Tibial nerve (tissue), 4 donors: ENCODE data around the gene VSTM2L. TPM values are rescaled to one million over a fixed set of nuclear protein-coding genes. Genes with fewer than 3 reads are reported as not detected.

Source experiments
- DNase-seq, 2 donors: peaks; one replicate each; pipeline ENCODE4 v3.0.0-alpha.2; 2019; ENCODE audit warnings: low spot score in 2 of 2
- H3K27ac ChIP-seq, 4 donors: fragments of 200-600 bp; sonication (generic) in 3 of 4; one replicate each; pipeline ENCODE4 v1.5.1; 2017 to 2019; ENCODE audit warnings: mild to moderate bottlenecking in 1 of 4
- H3K27me3 ChIP-seq, 2 donors: fragments of 200-600 bp; sonication (generic) in 1 of 2; one replicate each; pipeline versions ENCODE4 v1.5.1 to v1.6.0; 2017 to 2019
- H3K36me3 ChIP-seq, 3 donors: fragments of 200-600 bp; sonication (generic); one replicate each; pipeline ENCODE4 v1.5.1; 2018 to 2019
- H3K4me1 ChIP-seq, 4 donors: fragments of 200-600 bp; sonication (generic) in 3 of 4; one replicate each; pipeline ENCODE4 v1.5.1; 2017 to 2019
- H3K4me3 ChIP-seq, 4 donors: fragments of 200-600 bp; sonication (generic) in 3 of 4; one replicate each; pipeline ENCODE4 v1.5.1; 2017 to 2019; ENCODE audit warnings: mild to moderate bottlenecking in 1 of 4, moderate library complexity in 1 of 4
- H3K9me3 ChIP-seq, 4 donors: fragments of 200-600 bp; sonication (generic) in 3 of 4; one replicate each; pipeline ENCODE4 v1.5.1; 2017 to 2019
- CTCF ChIP-seq, 5 experiments: fragments of 200-600 bp in 3 of 5; fragments of 450-650 bp in 2 of 5; sonication (generic) in 3 of 5; IDR thresholded peaks; one replicate each; pipeline ENCODE4 v1.5.1; 2016 to 2019; ENCODE audit warnings: antibody characterized with exemption in 5 of 5, mild to moderate bottlenecking in 3 of 5, moderate library complexity in 2 of 5
- EP300 ChIP-seq, 2 donors: sonication (generic); formaldehyde crosslinking; IDR thresholded peaks; one replicate each; pipeline ENCODE4 v1.6.1; 2017; ENCODE audit warnings: antibody characterized with exemption in 2 of 2, mild to moderate bottlenecking in 1 of 2
- POLR2A ChIP-seq, 2 donors: fragments of 450-650 bp; IDR thresholded peaks; one replicate each; pipeline ENCODE4 v1.6.1; 2017; ENCODE audit warnings: antibody characterized with exemption in 2 of 2, mild to moderate bottlenecking in 2 of 2, moderate library complexity in 2 of 2
- WGBS, 2 donors: methylation state at CpG; one replicate each; pipeline ENCODE4 v1.1.5; 2018; 5-methylcytosine and 5-hydroxymethylcytosine counted together
- total RNA-seq, 4 donors: library from RNA; depleted of rRNA; stranded (reverse); fragments of >200 nt; gene quantifications; one replicate each; pipeline ENCODE4 v1.1.0, GENCODE V29; 2016

Gene VSTM2L
- total RNA-seq, 4 donors from 2014 or later, result 0.44 TPM; not detected in 3

- H3K27ac ChIP-seq, result no peak overlapping the region
- no peaks in the 10 kb centered on the region for H3K9me3 ChIP-seq
- no peaks in the 10 kb centered on the region for H3K27me3 ChIP-seq
- WGBS, 2 donors, result 85 to 88% methylated on average over 16 of the region's 16 CpGs
- peaks cover 0 to 10% (median 0%) of the 10 kb centered on the region in 4 donors for H3K4me1 ChIP-seq
- TF ChIP-seq CTCF (IDR thresholded peaks at IDR 0.05) (no peak), EP300 (IDR thresholded peaks at IDR 0.05) (no peak)
- H3K4me3 ChIP-seq, result no peak overlapping the region
- H3K36me3 ChIP-seq, result peaks cover 0 to 46% (median 0%) of the 10 kb centered on the region in 3 donors
- DNase-seq, result no peak
Observed at GRCh38 chr20:37979021-37979985, 76.4 kb downstream of the VSTM2L start.

GRCh38 chr20:37980383-37980782 lies 77.5 kb downstream of the VSTM2L start:
- H3K4me1 ChIP-seq, result peaks cover 0 to 20% (median 0%) of the 10 kb centered on the region in 4 donors
- WGBS, 2 donors, result 76 to 82% methylated on average over 8 of the region's 8 CpGs
- H3K4me3 ChIP-seq, result no peak overlapping the region
- no peaks in the 10 kb centered on the region for H3K9me3 ChIP-seq
- DNase-seq, result no peak
- TF ChIP-seq POLR2A (IDR thresholded peaks at IDR 0.05), result no peak
- peaks cover 0 to 50% (median 0%) of the 10 kb centered on the region in 3 donors for H3K36me3 ChIP-seq
- no peaks in the 10 kb centered on the region for H3K27me3 ChIP-seq
- H3K27ac ChIP-seq, result no peak overlapping the region

GRCh38 chr20:37980876-37981275 lies 77.9 kb downstream of the VSTM2L start:
- H3K27ac ChIP-seq, result no peak overlapping the region
- WGBS, 2 donors, result 86 to 87% methylated on average over 6 of the region's 6 CpGs
- peaks cover 0 to 24% (median 0%) of the 10 kb centered on the region in 4 donors for H3K4me1 ChIP-seq
- H3K4me3 ChIP-seq, result no peak overlapping the region
- H3K9me3 ChIP-seq, result no peaks in the 10 kb centered on the region
- TF ChIP-seq EP300 (IDR thresholded peaks at IDR 0.05), result no peak
- TF ChIP-seq CTCF (IDR thresholded peaks at IDR 0.05), result no peak
- no peak for TF ChIP-seq POLR2A (IDR thresholded peaks at IDR 0.05)
- H3K36me3 ChIP-seq, result peaks cover 0 to 50% (median 0%) of the 10 kb centered on the region in 3 donors
- no peak for DNase-seq
- no peaks in the 10 kb centered on the region for H3K27me3 ChIP-seq

GRCh38 chr20:37981568-37981967 lies 78.6 kb downstream of the VSTM2L start:
- WGBS, 2 donors, result 92 to 96% methylated on average over 8 of the region's 8 CpGs
- Histone ChIP-seq H3K4me3 (no peak overlapping the region), H3K36me3 (peaks cover 0 to 53% (median 0%) of the 10 kb centered on the region in 3 donors), H3K9me3 (no peaks in the 10 kb centered on the region), H3K27me3 (no peaks in the 10 kb centered on the region), H3K27ac (no peak overlapping the region), H3K4me1 (peaks cover 0 to 31% (median 3%) of the 10 kb centered on the region in 4 donors)
- DNase-seq, result no peak
- TF ChIP-seq CTCF (IDR thresholded peaks at IDR 0.05) (no peak), EP300 (IDR thresholded peaks at IDR 0.05) (no peak), POLR2A (IDR thresholded peaks at IDR 0.05) (no peak)

GRCh38 chr20:37983286-37983685 lies 80.4 kb downstream of the VSTM2L start:
- H3K4me3 ChIP-seq, result no peak overlapping the region
- TF ChIP-seq POLR2A (IDR thresholded peaks at IDR 0.05) (no peak), EP300 (IDR thresholded peaks at IDR 0.05) (no peak), CTCF (IDR thresholded peaks at IDR 0.05) (no peak)
- peaks cover 0 to 48% (median 6%) of the 10 kb centered on the region in 4 donors for H3K4me1 ChIP-seq
- WGBS, 2 donors, result 82 to 85% methylated on average over 13 of the region's 13 CpGs
- peak overlapping the region in 1 of 4 donors; percentile 46 for H3K27ac ChIP-seq
- H3K27me3 ChIP-seq, result no peaks in the 10 kb centered on the region
- H3K9me3 ChIP-seq, result no peaks in the 10 kb centered on the region
- DNase-seq, result no peak
- peaks cover 0 to 65% (median 0%) of the 10 kb centered on the region in 3 donors for H3K36me3 ChIP-seq
